Activated effector memory CD4-positive, alpha-beta T cell treated with anti-CD3 and anti-CD28 coated beads, Interleukin-2, amount 50 U/mL, for 16 hours (primary cell): Measurements from ENCODE around the gene PLA2G6.

Source experiments
- DNase-seq: peaks from one replicate; pipeline ENCODE4 v3.0.0-alpha.2; 2020

PLA2G6 gene

GRCh38 chr22:38107692-38108515 is 73.7 kb downstream of the PLA2G6 start:
- DNase-seq = no peak

- no peak for DNase-seq
These were observed 74.6 kb downstream of the PLA2G6 start for GRCh38 chr22:38106814-38107578.

GRCh38 chr22:38104084-38104483 is 77.5 kb downstream of the PLA2G6 start:
- DNase-seq = no peak

GRCh38 chr22:38103641-38104040 is 78.0 kb downstream of the PLA2G6 start:
- DNase-seq = no peak

- no peak for DNase-seq
These were observed 83.0 kb downstream of the PLA2G6 start for GRCh38 chr22:38098410-38099249.

GRCh38 chr22:38097557-38098409 is 83.8 kb downstream of the PLA2G6 start:
- no peak for DNase-seq

GRCh38 chr22:38097058-38097457 is 84.6 kb downstream of the PLA2G6 start:
- DNase-seq = no peak

GRCh38 chr22:38089474-38089851 is 92.2 kb downstream of the PLA2G6 start:
- DNase-seq = no peak

- DNase-seq = no peak
These were observed 92.8 kb downstream of the PLA2G6 start for GRCh38 chr22:38088629-38089473.

GRCh38 chr22:38087855-38088254 is 93.8 kb downstream of the PLA2G6 start:
- no peak for DNase-seq

- no peak for DNase-seq
These were observed 94.7 kb downstream of the PLA2G6 start for GRCh38 chr22:38086942-38087341.

- DNase-seq = no peak
These were observed 95.4 kb downstream of the PLA2G6 start for GRCh38 chr22:38086001-38086845.

- DNase-seq = no peak
These were observed 96.1 kb downstream of the PLA2G6 start for GRCh38 chr22:38085501-38085900.

- no peak for DNase-seq
These were observed 96.6 kb downstream of the PLA2G6 start for GRCh38 chr22:38085056-38085455.

GRCh38 chr22:38083931-38084631 is 97.5 kb downstream of the PLA2G6 start, which contains the start of gene SLC16A8:
Gene SLC16A8 (minus strand): TSS chr22:38084184. CDS start chr22:38082873, 1,311 bp downstream.
- no peak for DNase-seq

GRCh38 chr22:38082986-38083710 is 98.5 kb downstream of the PLA2G6 start:
- DNase-seq = no peak

GRCh38 chr22:38081941-38082828 is 99.4 kb downstream of the PLA2G6 start:
- no peak for DNase-seq

- no peak for DNase-seq
These were observed 100.0 kb downstream of the PLA2G6 start for GRCh38 chr22:38081636-38081940.
